ENCODE data around the gene MAD1L1. TPM values are rescaled to one million over a fixed set of nuclear protein-coding genes. Genes with fewer than 3 reads are reported as not detected.

The MAD1L1 gene
- total RNA-seq, 1 experiment from 2014 or later = 43.8 TPM

DNA sequence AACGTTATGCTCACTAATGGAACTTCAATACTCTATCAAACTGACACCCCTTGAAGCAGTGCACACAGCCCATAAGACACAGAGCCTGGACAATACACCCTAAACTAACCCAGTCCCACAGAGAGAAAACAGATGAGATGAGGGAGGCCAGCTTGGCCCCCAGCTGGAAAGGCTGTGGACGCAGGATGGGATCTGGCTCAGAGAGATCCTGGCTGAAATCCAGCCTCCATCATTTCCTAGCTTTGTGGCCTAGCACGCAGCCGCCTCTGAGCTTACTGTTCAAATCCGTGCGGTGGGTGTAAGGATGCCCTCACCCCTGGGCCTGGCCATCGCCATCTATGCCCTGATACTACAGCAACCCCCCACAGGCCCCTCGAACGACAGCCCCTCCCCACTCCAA, 48.8 kb upstream of the MAD1L1 start:
- no peaks in the 10 kb centered on the region for H3K27me3 Mint-ChIP-seq (ENCODE audit: low read depth)
- ATAC-seq (no peak), DNase-seq (ENCODE audit: low spot score) (no peak)
- TF ChIP-seq SMAD3 (CRISPR knock-in tag; IDR thresholded peaks at IDR 0.05; ENCODE audit: borderline replicate concordance) (no peak), ZNF317 (CRISPR knock-in tag; IDR thresholded peaks at IDR 0.05; ENCODE audit: borderline replicate concordance, low read depth) (no peak), TEAD4 (CRISPR knock-in tag; IDR thresholded peaks at IDR 0.05) (no peak)
- TF ChIP-seq, protein P1, sequence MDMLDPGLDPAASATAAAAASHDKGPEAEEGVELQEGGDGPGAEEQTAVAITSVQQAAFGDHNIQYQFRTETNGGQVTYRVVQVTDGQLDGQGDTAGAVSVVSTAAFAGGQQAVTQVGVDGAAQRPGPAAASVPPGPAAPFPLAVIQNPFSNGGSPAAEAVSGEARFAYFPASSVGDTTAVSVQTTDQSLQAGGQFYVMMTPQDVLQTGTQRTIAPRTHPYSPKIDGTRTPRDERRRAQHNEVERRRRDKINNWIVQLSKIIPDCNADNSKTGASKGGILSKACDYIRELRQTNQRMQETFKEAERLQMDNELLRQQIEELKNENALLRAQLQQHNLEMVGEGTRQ (CRISPR knock-in tag; IDR thresholded peaks at IDR 0.05) = no peak
- no peaks in the 10 kb centered on the region for H3K36me3 Mint-ChIP-seq
- no peaks in the 10 kb centered on the region for H3K9me3 Mint-ChIP-seq
- peak overlapping the region; percentile 29; the same call in 1 of the 2 replicates for H3K27ac Mint-ChIP-seq
- ChIA-PET POLR2A (no interaction called here), CTCF (no interaction called here)
- peaks cover 19% of the 10 kb centered on the region for H3K4me1 Mint-ChIP-seq
- no peak overlapping the region for H3K4me3 Mint-ChIP-seq

GRCh38 chr7:2280424-2280823, 47.7 kb upstream of the MAD1L1 start:
- no peak overlapping the region for H3K4me3 Mint-ChIP-seq
- H3K27ac Mint-ChIP-seq = no peak overlapping the region
- H3K9me3 Mint-ChIP-seq = no peaks in the 10 kb centered on the region
- ChIA-PET POLR2A (no interaction called here), CTCF (interaction anchor here (0.7 kb wide), 2 partner anchors 10 to 69 kb away, joined by 3 to 4 read pairs; no protein-coding TSS in a partner anchor)
- H3K4me1 Mint-ChIP-seq = peaks cover 19% of the 10 kb centered on the region
- H3K36me3 Mint-ChIP-seq = no peaks in the 10 kb centered on the region
- H3K27me3 Mint-ChIP-seq (ENCODE audit: low read depth) = no peaks in the 10 kb centered on the region
- DNase-seq (ENCODE audit: low spot score) = no peak
- no peak for ATAC-seq
- no peak for TF ChIP-seq KAT7 (CRISPR knock-in tag; IDR thresholded peaks at IDR 0.05; ENCODE audit: borderline replicate concordance)
- TF ChIP-seq ZNF671 (CRISPR knock-in tag; IDR thresholded peaks at IDR 0.05) = no peak
- no peak for TF ChIP-seq SP1 (CRISPR knock-in tag; conservative IDR thresholded peaks at IDR 0.05)
- TF ChIP-seq FOXP1 (CRISPR knock-in tag; IDR thresholded peaks at IDR 0.05; ENCODE audit: borderline replicate concordance) = no peak
- TF ChIP-seq NR1H2 (CRISPR knock-in tag; IDR thresholded peaks at IDR 0.05) = no peak
- no peak for TF ChIP-seq OVOL2 (CRISPR knock-in tag; IDR thresholded peaks at IDR 0.05; ENCODE audit: borderline replicate concordance)
- TF ChIP-seq, protein P2, sequence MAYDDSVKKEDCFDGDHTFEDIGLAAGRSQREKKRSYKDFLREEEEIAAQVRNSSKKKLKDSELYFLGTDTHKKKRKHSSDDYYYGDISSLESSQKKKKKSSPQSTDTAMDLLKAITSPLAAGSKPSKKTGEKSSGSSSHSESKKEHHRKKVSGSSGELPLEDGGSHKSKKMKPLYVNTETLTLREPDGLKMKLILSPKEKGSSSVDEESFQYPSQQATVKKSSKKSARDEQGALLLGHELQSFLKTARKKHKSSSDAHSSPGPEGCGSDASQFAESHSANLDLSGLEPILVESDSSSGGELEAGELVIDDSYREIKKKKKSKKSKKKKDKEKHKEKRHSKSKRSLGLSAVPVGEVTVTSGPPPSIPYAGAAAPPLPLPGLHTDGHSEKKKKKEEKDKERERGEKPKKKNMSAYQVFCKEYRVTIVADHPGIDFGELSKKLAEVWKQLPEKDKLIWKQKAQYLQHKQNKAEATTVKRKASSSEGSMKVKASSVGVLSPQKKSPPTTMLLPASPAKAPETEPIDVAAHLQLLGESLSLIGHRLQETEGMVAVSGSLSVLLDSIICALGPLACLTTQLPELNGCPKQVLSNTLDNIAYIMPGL (CRISPR knock-in tag; IDR thresholded peaks at IDR 0.05) = no peak
- no peak for TF ChIP-seq JAZF1 (CRISPR knock-in tag; IDR thresholded peaks at IDR 0.05)
- no peak for TF ChIP-seq ZNF423 (CRISPR knock-in tag; IDR thresholded peaks at IDR 0.05)
- no peak for TF ChIP-seq FOXJ3 (CRISPR knock-in tag; IDR thresholded peaks at IDR 0.05; ENCODE audit: borderline replicate concordance)
- TF ChIP-seq RORB (CRISPR knock-in tag; IDR thresholded peaks at IDR 0.05) = no peak
- no peak for TF ChIP-seq MLX (CRISPR knock-in tag; IDR thresholded peaks at IDR 0.05)
- TF ChIP-seq CDX4 (CRISPR knock-in tag; IDR thresholded peaks at IDR 0.05; ENCODE audit: borderline replicate concordance) = no peak
- TF ChIP-seq ATF6 (CRISPR knock-in tag; IDR thresholded peaks at IDR 0.05) = no peak
- TF ChIP-seq ATF3 (CRISPR knock-in tag; conservative IDR thresholded peaks at IDR 0.05) = no peak
- TF ChIP-seq SMAD3 (CRISPR knock-in tag; IDR thresholded peaks at IDR 0.05; ENCODE audit: borderline replicate concordance) = no peak
